Activated CD8-positive, alpha-beta memory T cell treated with anti-CD3 and anti-CD28 coated beads for 4 hours (primary cell): Measurements from ENCODE around the gene MRPL53.
A peak's percentile ranks its signal among the peaks of the same experiment; 100 is the strongest.

Experiments
- DNase-seq, 2 donors: peaks; one replicate each; pipeline ENCODE4 v3.0.0-alpha.2; 2020; ENCODE audit warnings: low read depth in 2 of 2

Gene MRPL53

GRCh38 chr2:74472086-74472944 is at the start of gene MRPL53:
TSS of gene MRPL53 (minus strand) at chr2:74472680. CDS start at chr2:74472660, 20 bp downstream.
- DNase-seq: peak; percentile 89 to 91

GRCh38 chr2:74516650-74517049 is 44.2 kb upstream of the MRPL53 start:
- no peak for DNase-seq

GRCh38 chr2:74515981-74516633 is 43.6 kb upstream of the MRPL53 start:
- DNase-seq: peak; percentile 47 to 55

- no peak for DNase-seq
These were observed 42.9 kb upstream of the MRPL53 start for GRCh38 chr2:74515271-74515980.

GRCh38 chr2:74514368-74515270 is 42.1 kb upstream of the MRPL53 start, which contains the start of gene TLX2:
TSS of gene TLX2 (plus strand) at chr2:74514450. CDS start at chr2:74514807, 357 bp downstream.
- DNase-seq: no peak

- no peak for DNase-seq
These were observed 41.3 kb upstream of the MRPL53 start for GRCh38 chr2:74513605-74514367.

- DNase-seq: no peak
These were observed 40.5 kb upstream of the MRPL53 start for GRCh38 chr2:74512744-74513604.

- DNase-seq: no peak
These were observed 38.9 kb upstream of the MRPL53 start for GRCh38 chr2:74511104-74511989.

- no peak for DNase-seq
These were observed 37.8 kb upstream of the MRPL53 start for GRCh38 chr2:74510272-74510671.

GRCh38 chr2:74507926-74508520 is 35.5 kb upstream of the MRPL53 start:
- no peak for DNase-seq

GRCh38 chr2:74507145-74507925 is 34.9 kb upstream of the MRPL53 start, which contains the start of gene PCGF1:
TSS of gene PCGF1 (minus strand) at chr2:74507695. CDS start at chr2:74507668, 27 bp downstream.
- DNase-seq: peak; percentile 99

- DNase-seq: no peak
These were observed 33.2 kb upstream of the MRPL53 start for GRCh38 chr2:74505448-74506246.

GRCh38 chr2:74504591-74504990 is 32.1 kb upstream of the MRPL53 start:
- DNase-seq: no peak

GRCh38 chr2:74503506-74504475 is 31.3 kb upstream of the MRPL53 start:
- no peak for DNase-seq
